Neural progenitor cell (in vitro differentiated cells): Measurements from ENCODE around the gene EDN3. TPM values are rescaled to one million over a fixed set of nuclear protein-coding genes. Genes with fewer than 3 reads are reported as not detected.

ENCODE experiments used
- DNase-seq: peaks from one replicate; pipeline ENCODE4 v3.0.0-alpha.2; 2016; ENCODE audit warnings: low spot score
- H2AFZ ChIP-seq: fragments of 200-600 bp; sonication (generic); replicated peaks from 2 replicates; pipeline ENCODE4 v1.6.1; 2016; ENCODE audit warnings: antibody characterized with exemption
- H3F3A ChIP-seq: fragments of 200-600 bp; sonication (generic); 2 replicates; pipeline ENCODE4 v1.6.1; 2016; ENCODE audit warnings: antibody characterized with exemption, low read depth
- H3K27ac ChIP-seq: fragments of 200-600 bp; sonication (generic); 2 replicates; pipeline ENCODE4 v1.5.1; 2016; ENCODE audit warnings: mild to moderate bottlenecking
- H3K27me3 ChIP-seq: fragments of 200-600 bp; sonication (generic); 2 replicates; pipeline ENCODE4 v1.6.1; 2016; ENCODE audit warnings: mild to moderate bottlenecking, moderate library complexity
- H3K36me3 ChIP-seq: fragments of 200-600 bp; sonication (generic); 2 replicates; pipeline ENCODE4 v1.5.1; 2016
- H3K4me1 ChIP-seq: fragments of 200-600 bp; sonication (generic); 2 replicates; pipeline ENCODE4 v1.6.1; 2016; ENCODE audit warnings: mixed run types
- H3K4me2 ChIP-seq: fragments of 200-600 bp; sonication (generic); 2 replicates; pipeline ENCODE4 v1.6.1; 2016
- H3K4me3 ChIP-seq: fragments of 200-600 bp; sonication (generic); 2 replicates; pipeline ENCODE4 v1.5.1; 2016
- H3K79me2 ChIP-seq: fragments of 200-600 bp; sonication (generic); 2 replicates; pipeline ENCODE4 v1.6.1; 2016; ENCODE audit warnings: low read depth
- H3K9ac ChIP-seq: fragments of 200-600 bp; sonication (generic); 2 replicates; pipeline ENCODE4 v1.6.1; 2016
- H3K9me3 ChIP-seq: fragments of 200-600 bp; sonication (generic); 2 replicates; pipeline ENCODE4 v1.5.1; 2016; ENCODE audit warnings: low read depth
- H4K20me1 ChIP-seq: fragments of 200-600 bp; sonication (generic); 2 replicates; pipeline ENCODE4 v1.6.1; 2016; ENCODE audit warnings: low read depth
- H3K27ac Mint-ChIP-seq: 3 replicates; pipeline ENCODE4 v1.8.0; 2021; ENCODE audit warnings: mixed read lengths
- H3K27me3 Mint-ChIP-seq: 2 replicates; pipeline ENCODE4 v1.8.0; 2022; ENCODE audit warnings: low read depth, mild to moderate bottlenecking, inconsistent platforms, moderate library complexity, mixed read lengths; ENCODE audit not compliant: insufficient read depth
- H3K36me3 Mint-ChIP-seq: 3 replicates; pipeline ENCODE4 v1.8.0; 2021; ENCODE audit warnings: mixed read lengths
- H3K4me1 Mint-ChIP-seq: 3 replicates; pipeline ENCODE4 v1.8.0; 2021; ENCODE audit warnings: mixed read lengths
- H3K4me3 Mint-ChIP-seq: 3 replicates; pipeline ENCODE4 v1.8.0; 2021; ENCODE audit warnings: mild to moderate bottlenecking, moderate library complexity, mixed read lengths
- H3K9me3 Mint-ChIP-seq: 3 replicates; pipeline ENCODE4 v1.8.0; 2020; ENCODE audit warnings: mixed read lengths
- CTCF ChIP-seq: fragments of 200-600 bp; sonication (generic); IDR thresholded peaks from 2 replicates; pipeline ENCODE4 v1.5.1; 2017; ENCODE audit warnings: antibody characterized with exemption, mild to moderate bottlenecking
- EZH2 ChIP-seq: fragments of 200-600 bp; sonication (generic); IDR thresholded peaks from 2 replicates; pipeline ENCODE4 v1.6.1; 2017; ENCODE audit warnings: antibody characterized with exemption, mild to moderate bottlenecking, moderate library complexity
- EZH2phosphoT487 ChIP-seq: fragments of 200-600 bp; sonication (generic); IDR thresholded peaks from 2 replicates; pipeline ENCODE4 v1.6.1; 2017; ENCODE audit warnings: antibody characterized with exemption
- total RNA-seq: library from RNA; depleted of rRNA; stranded (reverse); fragments of >200 nt; gene quantifications from 2 replicates; pipeline ENCODE4 v1.2.3, GENCODE V29; 2015; ENCODE audit warnings: low replicate concordance

Gene EDN3
- total RNA-seq, 1 donor from 2014 or later, result not detected

DNA sequence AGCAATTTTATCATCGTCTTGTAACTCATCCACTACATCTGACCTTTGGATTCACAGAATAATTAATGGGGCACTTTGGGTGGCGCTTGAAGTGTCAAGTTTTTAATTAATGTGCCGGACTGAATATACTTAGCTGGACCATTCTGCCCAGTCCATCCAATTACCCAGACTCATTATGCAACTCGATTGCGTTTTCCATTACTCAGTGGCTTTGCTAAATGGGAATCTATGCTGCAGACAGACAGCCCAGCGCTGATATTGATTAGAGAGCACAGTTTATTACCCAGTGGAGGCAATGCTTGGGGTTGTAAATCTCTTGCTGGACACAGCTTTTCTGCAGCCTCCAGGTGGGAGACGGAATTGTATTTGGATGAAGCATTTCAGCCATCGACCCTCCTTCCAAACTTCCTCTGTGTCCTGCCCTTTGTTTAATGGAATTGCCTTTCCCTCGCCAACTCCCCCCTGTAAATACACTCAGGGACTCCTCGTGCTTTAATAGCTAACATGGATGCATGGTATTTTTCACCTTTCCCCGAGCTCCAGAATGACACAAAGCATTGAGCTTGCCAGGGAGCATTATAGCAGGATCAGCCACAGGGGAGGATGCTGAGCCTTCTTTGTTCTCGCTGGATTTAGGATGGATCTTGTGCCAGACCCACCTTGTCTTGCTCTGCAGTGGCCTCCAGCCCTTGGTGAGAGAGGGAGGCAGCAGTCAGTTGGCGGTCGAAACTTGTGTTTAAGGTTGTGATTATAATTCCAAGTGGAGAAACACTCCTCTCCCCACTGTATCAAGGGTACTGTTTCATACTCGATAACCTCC lies 59.7 kb downstream of the EDN3 start:
- Mint-ChIP-seq H3K9me3 (no peaks in the 10 kb centered on the region), H3K27ac (no peak overlapping the region), H3K4me3 (no peak overlapping the region), H3K27me3 (peaks cover 37% of the 10 kb centered on the region), H3K36me3 (no peaks in the 10 kb centered on the region), H3K4me1 (peaks cover 43% of the 10 kb centered on the region)
- peaks cover 46% of the 10 kb centered on the region for H3F3A ChIP-seq
- H3K79me2 ChIP-seq, result no peaks in the 10 kb centered on the region
- no peak overlapping the region for H3K9ac ChIP-seq
- peaks cover 25% of the 10 kb centered on the region for H4K20me1 ChIP-seq
- peaks cover 50% of the 10 kb centered on the region for H3K4me1 ChIP-seq
- no peak overlapping the region for H3K4me3 ChIP-seq
- H3K9me3 ChIP-seq, result no peaks in the 10 kb centered on the region
- no peak overlapping the region for H3K27ac ChIP-seq
- H2AFZ ChIP-seq, result no peak overlapping the region
- H3K4me2 ChIP-seq, result peak overlapping the region; percentile 63
- TF ChIP-seq CTCF, result no peak
- TF ChIP-seq EZH2phosphoT487, result no peak
- no peak for TF ChIP-seq EZH2
- H3K36me3 ChIP-seq, result no peaks in the 10 kb centered on the region
- H3K27me3 ChIP-seq, result peaks cover 4% of the 10 kb centered on the region
- peak; percentile 74 for DNase-seq

- H3K36me3 Mint-ChIP-seq, result no peaks in the 10 kb centered on the region
- no peak overlapping the region for H3K9ac ChIP-seq
- H3K9me3 Mint-ChIP-seq, result no peaks in the 10 kb centered on the region
- no peak overlapping the region for H3K27ac Mint-ChIP-seq
- H4K20me1 ChIP-seq, result peaks cover 25% of the 10 kb centered on the region
- no peak overlapping the region for H3K4me3 Mint-ChIP-seq
- no peaks in the 10 kb centered on the region for H3K9me3 ChIP-seq
- peaks cover 7% of the 10 kb centered on the region for H3K27me3 ChIP-seq
- peaks cover 50% of the 10 kb centered on the region for H3K4me1 ChIP-seq
- H3K4me2 ChIP-seq, result peak overlapping the region; percentile 63
- TF ChIP-seq EZH2phosphoT487 (no peak), CTCF (no peak), EZH2 (no peak)
- no peak for DNase-seq
- peaks cover 39% of the 10 kb centered on the region for H3K27me3 Mint-ChIP-seq
- no peaks in the 10 kb centered on the region for H3K36me3 ChIP-seq
- H3K27ac ChIP-seq, result no peak overlapping the region
- peaks cover 46% of the 10 kb centered on the region for H3F3A ChIP-seq
- peaks cover 47% of the 10 kb centered on the region for H3K4me1 Mint-ChIP-seq
- H3K79me2 ChIP-seq, result no peaks in the 10 kb centered on the region
- no peak overlapping the region for H3K4me3 ChIP-seq
- no peak overlapping the region for H2AFZ ChIP-seq
These were observed 60.5 kb downstream of the EDN3 start for GRCh38 chr20:59360934-59361333.

GRCh38 chr20:59361411-59361810 lies 61.0 kb downstream of the EDN3 start:
- Histone ChIP-seq H3K9me3 (no peaks in the 10 kb centered on the region), H4K20me1 (peaks cover 25% of the 10 kb centered on the region), H3K27me3 (peaks cover 7% of the 10 kb centered on the region), H3F3A (peaks cover 46% of the 10 kb centered on the region), H3K4me2 (peak overlapping the region; percentile 7), H3K79me2 (no peaks in the 10 kb centered on the region), H3K9ac (no peak overlapping the region), H2AFZ (no peak overlapping the region), H3K27ac (no peak overlapping the region), H3K4me3 (no peak overlapping the region), H3K4me1 (peaks cover 50% of the 10 kb centered on the region), H3K36me3 (no peaks in the 10 kb centered on the region)
- H3K9me3 Mint-ChIP-seq, result no peaks in the 10 kb centered on the region
- no peak for DNase-seq
- peaks cover 41% of the 10 kb centered on the region for H3K27me3 Mint-ChIP-seq
- no peaks in the 10 kb centered on the region for H3K36me3 Mint-ChIP-seq
- H3K27ac Mint-ChIP-seq, result no peak overlapping the region
- no peak overlapping the region for H3K4me3 Mint-ChIP-seq
- no peak for TF ChIP-seq EZH2
- H3K4me1 Mint-ChIP-seq, result peaks cover 47% of the 10 kb centered on the region

GRCh38 chr20:59363101-59363500 lies 62.7 kb downstream of the EDN3 start:
- no peak overlapping the region for H3K4me3 Mint-ChIP-seq
- peak overlapping the region; percentile 65 for H3K4me2 ChIP-seq

More at GRCh38 chr20:59363101-59363500, 62.7 kb downstream of the EDN3 start:
- peaks cover 50% of the 10 kb centered on the region for H3K4me1 ChIP-seq
- H4K20me1 ChIP-seq, result peaks cover 25% of the 10 kb centered on the region
- peaks cover 47% of the 10 kb centered on the region for H3K4me1 Mint-ChIP-seq
- H3K27me3 ChIP-seq, result peaks cover 7% of the 10 kb centered on the region
- no peaks in the 10 kb centered on the region for H3K9me3 ChIP-seq
- H3K9ac ChIP-seq, result no peak overlapping the region
- peak; percentile 67 for DNase-seq
- H3K27ac Mint-ChIP-seq, result no peak overlapping the region
- no peaks in the 10 kb centered on the region for H3K79me2 ChIP-seq
- H2AFZ ChIP-seq, result no peak overlapping the region
- H3K27me3 Mint-ChIP-seq, result peaks cover 44% of the 10 kb centered on the region
- H3K36me3 Mint-ChIP-seq, result no peaks in the 10 kb centered on the region
- peaks cover 46% of the 10 kb centered on the region for H3F3A ChIP-seq
- peak overlapping the region; percentile 37 for H3K27ac ChIP-seq
- no peaks in the 10 kb centered on the region for H3K36me3 ChIP-seq
- H3K4me3 ChIP-seq, result peak overlapping the region; percentile 17
- no peaks in the 10 kb centered on the region for H3K9me3 Mint-ChIP-seq
- TF ChIP-seq EZH2, result no peak
- no peak for TF ChIP-seq CTCF
- TF ChIP-seq EZH2phosphoT487, result no peak
